Chondrocyte (in vitro differentiated cells): ENCODE data around the gene RCBTB2. TPM values are rescaled to one million over a fixed set of nuclear protein-coding genes. Genes with fewer than 3 reads are reported as not detected.

Source experiments
- DNase-seq: peaks from one replicate; pipeline ENCODE4 v3.0.0; 2021; ENCODE audit warnings: mixed read lengths, low spot score
- H3K27ac Mint-ChIP-seq: one replicate; pipeline ENCODE4 v1.8.0; 2021; ENCODE audit warnings: mild to moderate bottlenecking, moderate library complexity, mixed read lengths; ENCODE audit not compliant: unreplicated experiment
- H3K27me3 Mint-ChIP-seq: 2 replicates; pipeline ENCODE4 v1.8.0; 2021; ENCODE audit warnings: low read depth, mixed read lengths
- H3K36me3 Mint-ChIP-seq: 2 replicates; pipeline ENCODE4 v1.8.0; 2021; ENCODE audit warnings: low read depth, mixed read lengths
- H3K4me1 Mint-ChIP-seq: 2 replicates; pipeline ENCODE4 v1.8.0; 2021; ENCODE audit warnings: low read depth, mild to moderate bottlenecking, mixed read lengths
- H3K4me3 Mint-ChIP-seq: one replicate; pipeline ENCODE4 v1.8.0; 2021; ENCODE audit warnings: mild to moderate bottlenecking, moderate library complexity, mixed read lengths; ENCODE audit not compliant: unreplicated experiment
- H3K9me3 Mint-ChIP-seq: 2 replicates; pipeline ENCODE4 v1.8.0; 2021; ENCODE audit warnings: low read depth, mixed read lengths
- total RNA-seq: library from RNA; stranded (reverse); gene quantifications from 3 replicates; pipeline ENCODE4 v1.2.1, GENCODE V29; 2021
- TF ChIP-seq, protein P1 (sequence below): fragments of 200-600 bp; sonication (generic); IDR thresholded peaks from 2 replicates; pipeline ENCODE4 v1.5.0; 2021; ENCODE audit warnings: antibody characterized with exemption, mild to moderate bottlenecking, moderate library complexity

The RCBTB2 gene
- total RNA-seq, 1 donor from 2014 or later: 8.6 TPM

DNA sequence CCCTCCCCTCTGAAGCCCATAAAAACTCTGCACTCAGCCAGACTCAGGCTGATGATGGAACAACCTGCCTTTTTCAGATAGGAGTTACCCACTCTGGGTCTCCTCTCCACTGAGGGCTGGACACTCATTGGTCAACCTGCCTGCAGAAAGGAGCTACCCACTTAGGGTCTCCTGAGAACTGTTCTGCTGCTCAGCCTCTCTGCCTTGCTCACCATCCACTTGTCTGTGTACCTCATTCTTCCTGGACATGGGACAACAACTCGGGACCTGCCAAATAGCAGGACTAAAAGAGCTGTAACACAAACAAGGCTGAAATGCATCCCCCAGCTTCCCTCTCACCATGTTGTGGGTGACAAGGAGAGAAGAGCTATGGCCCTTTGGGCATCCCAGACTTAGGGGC is 18.4 kb upstream of the RCBTB2 start:
- TF ChIP-seq, protein P1, sequence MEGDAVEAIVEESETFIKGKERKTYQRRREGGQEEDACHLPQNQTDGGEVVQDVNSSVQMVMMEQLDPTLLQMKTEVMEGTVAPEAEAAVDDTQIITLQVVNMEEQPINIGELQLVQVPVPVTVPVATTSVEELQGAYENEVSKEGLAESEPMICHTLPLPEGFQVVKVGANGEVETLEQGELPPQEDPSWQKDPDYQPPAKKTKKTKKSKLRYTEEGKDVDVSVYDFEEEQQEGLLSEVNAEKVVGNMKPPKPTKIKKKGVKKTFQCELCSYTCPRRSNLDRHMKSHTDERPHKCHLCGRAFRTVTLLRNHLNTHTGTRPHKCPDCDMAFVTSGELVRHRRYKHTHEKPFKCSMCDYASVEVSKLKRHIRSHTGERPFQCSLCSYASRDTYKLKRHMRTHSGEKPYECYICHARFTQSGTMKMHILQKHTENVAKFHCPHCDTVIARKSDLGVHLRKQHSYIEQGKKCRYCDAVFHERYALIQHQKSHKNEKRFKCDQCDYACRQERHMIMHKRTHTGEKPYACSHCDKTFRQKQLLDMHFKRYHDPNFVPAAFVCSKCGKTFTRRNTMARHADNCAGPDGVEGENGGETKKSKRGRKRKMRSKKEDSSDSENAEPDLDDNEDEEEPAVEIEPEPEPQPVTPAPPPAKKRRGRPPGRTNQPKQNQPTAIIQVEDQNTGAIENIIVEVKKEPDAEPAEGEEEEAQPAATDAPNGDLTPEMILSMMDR: no peak
- Mint-ChIP-seq H3K9me3 (peaks cover 13% of the 10 kb centered on the region), H3K27me3 (no peaks in the 10 kb centered on the region), H3K4me3 (no peak overlapping the region), H3K4me1 (no peaks in the 10 kb centered on the region), H3K36me3 (peaks cover 5% of the 10 kb centered on the region), H3K27ac (no peak overlapping the region)
- DNase-seq: no peak

DNA sequence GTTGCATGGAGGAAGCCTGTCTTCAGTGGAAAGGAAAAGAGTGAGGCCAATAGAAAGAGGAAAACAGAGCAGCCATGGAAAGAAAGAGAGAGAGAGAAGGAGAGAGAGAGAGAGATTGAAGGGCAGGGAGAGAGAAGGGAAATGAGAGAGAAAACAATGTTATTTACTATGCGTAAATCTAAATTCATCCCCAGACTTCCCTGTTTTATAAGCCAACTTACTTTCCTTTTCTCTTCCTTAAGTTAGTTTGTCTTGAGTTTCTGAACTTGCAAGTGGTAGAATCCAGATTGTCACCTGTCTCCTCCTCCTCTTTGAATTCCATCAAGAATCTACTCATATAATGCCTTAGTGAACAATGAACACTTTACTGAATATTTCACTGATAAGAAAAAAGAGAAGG is 16.8 kb upstream of the RCBTB2 start:
- peaks cover 2% of the 10 kb centered on the region for H3K36me3 Mint-ChIP-seq
- H3K27ac Mint-ChIP-seq: no peak overlapping the region
- H3K27me3 Mint-ChIP-seq: no peaks in the 10 kb centered on the region
- DNase-seq: no peak
- TF ChIP-seq, protein P1: no peak
- H3K4me1 Mint-ChIP-seq: no peaks in the 10 kb centered on the region
- H3K4me3 Mint-ChIP-seq: no peak overlapping the region
- peaks cover 7% of the 10 kb centered on the region for H3K9me3 Mint-ChIP-seq

DNA sequence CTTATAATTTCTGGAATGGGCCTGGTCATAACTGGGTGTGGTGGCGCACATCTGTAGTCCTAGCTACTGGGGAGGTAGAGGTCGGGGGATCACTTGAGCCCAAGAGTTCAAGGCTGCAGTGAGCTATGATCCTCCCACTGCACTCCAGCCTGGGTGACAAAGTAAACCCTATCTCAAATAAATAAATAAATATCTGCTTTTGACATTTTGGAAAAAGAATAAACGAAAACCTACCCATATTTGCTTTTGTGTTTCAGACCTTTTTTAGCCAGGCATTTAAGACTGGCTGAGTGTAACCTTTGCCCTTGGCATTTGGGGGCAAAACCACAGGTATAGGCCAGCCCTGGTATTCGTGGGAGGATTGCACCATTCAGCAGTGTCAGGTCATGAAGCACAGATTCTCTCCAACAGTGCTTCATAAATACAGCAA is 14.8 kb upstream of the RCBTB2 start:
- TF ChIP-seq, protein P1: no peak
- Mint-ChIP-seq H3K4me1 (peaks cover 5% of the 10 kb centered on the region), H3K27me3 (no peaks in the 10 kb centered on the region), H3K4me3 (no peak overlapping the region), H3K27ac (no peak overlapping the region), H3K9me3 (peaks cover 4% of the 10 kb centered on the region), H3K36me3 (no peaks in the 10 kb centered on the region)
- DNase-seq: no peak

DNA sequence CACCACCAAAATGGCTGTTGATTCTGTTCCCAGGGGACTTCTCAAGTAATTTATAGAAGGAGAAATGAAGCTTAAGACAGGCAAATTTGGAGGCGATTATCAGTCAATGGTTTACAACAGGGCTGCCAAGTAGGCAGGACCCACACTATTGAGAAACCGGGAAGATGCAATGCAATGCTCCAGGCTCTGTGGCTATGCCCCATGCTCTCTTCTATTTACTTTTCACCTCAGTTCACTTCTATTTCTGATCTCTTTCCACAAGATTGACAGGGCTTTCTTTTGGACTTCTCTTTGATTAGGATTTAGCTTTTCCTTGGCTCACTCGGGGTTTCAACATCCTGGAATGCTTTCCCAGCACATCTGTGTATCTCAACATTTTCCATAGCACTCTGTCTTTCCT is 12.7 kb upstream of the RCBTB2 start:
- no peak for DNase-seq
- Mint-ChIP-seq H3K4me3 (no peak overlapping the region), H3K9me3 (no peaks in the 10 kb centered on the region), H3K27me3 (no peaks in the 10 kb centered on the region), H3K36me3 (no peaks in the 10 kb centered on the region), H3K27ac (no peak overlapping the region), H3K4me1 (peaks cover 6% of the 10 kb centered on the region)
- TF ChIP-seq, protein P1: no peak

DNA sequence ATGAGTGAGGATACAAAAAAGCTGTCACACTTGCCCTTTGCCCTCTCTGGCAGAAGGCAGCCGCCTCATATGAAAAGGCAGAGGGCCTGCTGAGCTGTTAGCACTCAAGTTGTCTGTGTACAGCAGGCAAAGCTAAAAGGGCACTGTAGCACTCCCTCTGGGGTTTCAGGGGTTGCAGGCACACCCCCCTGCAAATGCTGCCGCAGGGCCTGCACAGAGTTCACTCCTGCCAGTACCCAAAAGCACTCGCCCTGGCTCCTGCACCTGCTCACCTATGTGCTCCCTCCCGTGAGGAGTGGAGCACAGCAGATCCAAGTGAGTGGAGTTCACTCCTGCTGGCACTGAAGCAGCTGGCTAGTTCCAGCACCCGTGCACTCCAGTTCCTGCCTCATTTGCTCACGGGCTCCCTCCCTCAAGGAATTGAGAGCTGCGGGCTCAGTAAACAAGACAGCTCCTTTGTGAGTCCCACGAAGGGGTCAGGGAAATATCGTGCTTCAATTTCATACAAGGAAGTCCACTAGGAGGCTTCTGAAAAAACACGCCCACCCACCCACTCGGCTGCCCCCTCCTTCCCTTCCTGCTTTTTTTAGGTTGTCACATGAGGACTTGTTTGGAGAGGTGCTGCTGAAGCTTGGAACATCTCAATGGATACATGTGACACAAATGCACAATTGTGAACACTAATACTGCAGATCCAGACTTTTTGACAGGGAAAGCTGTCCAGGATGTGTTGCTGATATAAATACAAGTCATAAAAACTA is 9.9 kb upstream of the RCBTB2 start:
- no peaks in the 10 kb centered on the region for H3K9me3 Mint-ChIP-seq
- H3K27ac Mint-ChIP-seq: no peak overlapping the region
- no peaks in the 10 kb centered on the region for H3K27me3 Mint-ChIP-seq
- no peaks in the 10 kb centered on the region for H3K36me3 Mint-ChIP-seq
- H3K4me1 Mint-ChIP-seq: peaks cover 6% of the 10 kb centered on the region
- TF ChIP-seq, protein P1: peak; percentile 48
- no peak overlapping the region for H3K4me3 Mint-ChIP-seq
- no peak for DNase-seq
